HepG2 (cell line): ENCODE results near the gene SLC1A2. TPM values are rescaled to one million over a fixed set of nuclear protein-coding genes. Genes with fewer than 3 reads are reported as not detected.

Experiments used
- ADNP ChIP-seq: sonication (generic); formaldehyde crosslinking; IDR thresholded peaks from 2 replicates; pipeline ENCODE4 v1.4.0; 2020; ENCODE audit warnings: missing genetic modification reagents
- EP300 ChIP-seq, 3 experiments: sonication (generic) in 1 of 3; formaldehyde crosslinking in 1 of 3; IDR thresholded peaks; 2 replicates each; pipeline versions ENCODE4 v1.5.1 to v1.6.1; 2011 to 2020; ENCODE audit warnings: low read depth in 2 of 3, low read length in 2 of 3, borderline replicate concordance in 1 of 3, improper control_type of control experiment in 1 of 3, mild to moderate bottlenecking in 1 of 3, missing genetic modification reagents in 1 of 3, moderate library complexity in 1 of 3
- HOXA5 ChIP-seq: sonication (generic); formaldehyde crosslinking; IDR thresholded peaks from 2 replicates; pipeline ENCODE4 v1.4.0; 2020; ENCODE audit warnings: missing genetic modification reagents
- KLF15 ChIP-seq: sonication (generic); formaldehyde crosslinking; IDR thresholded peaks from 2 replicates; pipeline ENCODE4 v1.8.1; 2023; ENCODE audit warnings: borderline replicate concordance, mild to moderate bottlenecking, inconsistent platforms, missing genetic modification reagents, mixed read lengths
- MXD4 ChIP-seq: IDR thresholded peaks from 2 replicates; pipeline ENCODE4 v1.6.1; 2016; ENCODE audit warnings: mild to moderate bottlenecking, missing biosample characterization, missing genetic modification reagents
- NCOR1 ChIP-seq: fragments of 200-600 bp; sonication (generic); IDR thresholded peaks from 2 replicates; pipeline ENCODE4 v1.7.0; 2017; ENCODE audit warnings: antibody characterized with exemption, low read length, borderline replicate concordance
- SOX6 ChIP-seq, 2 experiments: fragments of 450-650 bp in 1 of 2; sonication (generic) in 1 of 2; formaldehyde crosslinking in 1 of 2; IDR thresholded peaks; 2 replicates each; pipeline versions ENCODE4 v1.4.0 to v1.6.1; 2017 to 2020; ENCODE audit warnings: antibody characterized with exemption in 1 of 2, mild to moderate bottlenecking in 1 of 2, missing genetic modification reagents in 1 of 2
- ZBTB42 ChIP-seq: sonication (generic); formaldehyde crosslinking; IDR thresholded peaks from 2 replicates; pipeline ENCODE4 v1.5.0; 2020; ENCODE audit warnings: mild to moderate bottlenecking, missing genetic modification reagents
- ZNF143 ChIP-seq: sonication (generic); formaldehyde crosslinking; IDR thresholded peaks from 2 replicates; pipeline ENCODE4 v1.4.0; 2020; ENCODE audit warnings: missing genetic modification reagents
- ZNF24 ChIP-seq: fragments of 450-650 bp; IDR thresholded peaks from 2 replicates; pipeline ENCODE4 v1.6.1; 2017; ENCODE audit warnings: antibody characterized with exemption, mild to moderate bottlenecking
- ZSCAN9 ChIP-seq: IDR thresholded peaks from 2 replicates; pipeline ENCODE4 v1.6.1; 2016; ENCODE audit warnings: borderline replicate concordance
- polyA plus RNA-seq, 8 experiments: library from polyadenylated mRNA; depleted of rRNA in 3 of 8; stranded (reverse) in 7 of 8; unstranded in 1 of 8; fragments of >200 nt; fragmentation: Illumina TruSeq in 4 of 8; extraction: Trizol in 4 of 8; gene quantifications; 2 replicates each; pipeline versions ENCODE4 v1.2.1 to v1.2.3, GENCODE V29; 2011 to 2016; ENCODE audit warnings: low read depth in 4 of 8, missing spikeins in 1 of 8, mixed read lengths in 1 of 8; ENCODE audit not compliant: insufficient read depth in 1 of 8
- total RNA-seq, 5 experiments: library from RNA; depleted of rRNA; stranded (reverse); fragments of >200 nt; fragmentation: Illumina TruSeq; extraction: Trizol; gene quantifications; 2 replicates each; pipeline ENCODE4 v1.2.3, GENCODE V29; 2016; ENCODE audit warnings: low read depth in 1 of 5
- TF ChIP-seq, protein P1 (sequence below): sonication (generic); formaldehyde crosslinking; IDR thresholded peaks from 2 replicates; pipeline ENCODE4 v1.4.0; 2020; ENCODE audit warnings: missing genetic modification reagents, mild to moderate bottlenecking, borderline replicate concordance
- TF ChIP-seq, protein P2 (sequence below): sonication (generic); formaldehyde crosslinking; IDR thresholded peaks from 2 replicates; pipeline ENCODE4 v1.5.0; 2020; ENCODE audit warnings: mild to moderate bottlenecking, missing genetic modification reagents
- TF ChIP-seq, protein P3 (sequence below): sonication (generic); formaldehyde crosslinking; IDR thresholded peaks from 2 replicates; pipeline ENCODE4 v1.4.0; 2020; ENCODE audit warnings: mild to moderate bottlenecking, missing genetic modification reagents
- TF ChIP-seq, protein P4 (sequence below), 2 experiments: sonication (generic) in 1 of 2; formaldehyde crosslinking in 1 of 2; IDR thresholded peaks; 2 replicates each; pipeline versions ENCODE4 v1.5.1 to v1.6.1; 2011 to 2020; ENCODE audit warnings: borderline replicate concordance in 1 of 2, low read depth in 1 of 2, low read length in 1 of 2, mild to moderate bottlenecking in 1 of 2, missing genetic modification reagents in 1 of 2, moderate library complexity in 1 of 2
- TF ChIP-seq, protein P5 (sequence below): sonication (generic); formaldehyde crosslinking; IDR thresholded peaks from 2 replicates; pipeline ENCODE4 v1.8.1; 2022; ENCODE audit warnings: low read depth, mild to moderate bottlenecking, missing genetic modification reagents

SLC1A2 gene
- total and polyA plus RNA-seq, 2 of the 13 experiments (the other 11 are each of a cell fraction or from before 2014, with no cell fraction given), result 23.2 to 43.2 TPM

DNA sequence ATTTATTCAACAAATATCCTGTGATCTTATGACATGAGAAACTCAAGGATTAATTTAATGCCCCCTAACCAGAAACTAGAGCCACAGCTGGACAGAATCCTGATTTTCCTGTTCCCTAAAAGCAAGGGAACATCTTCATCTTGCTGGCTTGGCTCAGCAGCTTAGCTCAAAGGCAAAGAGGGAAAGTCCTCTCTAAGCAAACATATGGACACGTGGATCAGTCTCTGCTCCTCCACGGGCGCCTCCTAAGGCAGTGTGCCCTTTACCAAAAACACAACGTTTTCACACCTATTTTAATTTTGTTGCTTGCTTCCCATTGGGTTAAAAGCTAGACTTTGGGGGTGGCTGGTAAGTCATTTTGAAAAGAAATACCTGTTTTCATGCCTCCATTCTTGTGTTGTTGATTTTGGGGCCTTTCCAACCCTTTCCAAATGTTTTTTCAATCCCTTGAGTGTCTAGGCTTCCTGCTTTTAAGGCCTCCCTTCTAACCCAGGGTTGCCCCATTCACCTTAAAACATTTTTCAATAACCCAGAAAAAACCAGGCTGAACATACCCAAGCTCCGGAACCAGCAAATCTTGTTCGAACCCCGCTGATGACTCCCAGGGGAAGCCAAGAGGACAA is 15.5 kb downstream of the SLC1A2 start (continued):
- TF ChIP-seq, protein P1, sequence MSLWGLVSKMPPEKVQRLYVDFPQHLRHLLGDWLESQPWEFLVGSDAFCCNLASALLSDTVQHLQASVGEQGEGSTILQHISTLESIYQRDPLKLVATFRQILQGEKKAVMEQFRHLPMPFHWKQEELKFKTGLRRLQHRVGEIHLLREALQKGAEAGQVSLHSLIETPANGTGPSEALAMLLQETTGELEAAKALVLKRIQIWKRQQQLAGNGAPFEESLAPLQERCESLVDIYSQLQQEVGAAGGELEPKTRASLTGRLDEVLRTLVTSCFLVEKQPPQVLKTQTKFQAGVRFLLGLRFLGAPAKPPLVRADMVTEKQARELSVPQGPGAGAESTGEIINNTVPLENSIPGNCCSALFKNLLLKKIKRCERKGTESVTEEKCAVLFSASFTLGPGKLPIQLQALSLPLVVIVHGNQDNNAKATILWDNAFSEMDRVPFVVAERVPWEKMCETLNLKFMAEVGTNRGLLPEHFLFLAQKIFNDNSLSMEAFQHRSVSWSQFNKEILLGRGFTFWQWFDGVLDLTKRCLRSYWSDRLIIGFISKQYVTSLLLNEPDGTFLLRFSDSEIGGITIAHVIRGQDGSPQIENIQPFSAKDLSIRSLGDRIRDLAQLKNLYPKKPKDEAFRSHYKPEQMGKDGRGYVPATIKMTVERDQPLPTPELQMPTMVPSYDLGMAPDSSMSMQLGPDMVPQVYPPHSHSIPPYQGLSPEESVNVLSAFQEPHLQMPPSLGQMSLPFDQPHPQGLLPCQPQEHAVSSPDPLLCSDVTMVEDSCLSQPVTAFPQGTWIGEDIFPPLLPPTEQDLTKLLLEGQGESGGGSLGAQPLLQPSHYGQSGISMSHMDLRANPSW (CRISPR knock-in tag), result no peak
- TF ChIP-seq, protein P2, sequence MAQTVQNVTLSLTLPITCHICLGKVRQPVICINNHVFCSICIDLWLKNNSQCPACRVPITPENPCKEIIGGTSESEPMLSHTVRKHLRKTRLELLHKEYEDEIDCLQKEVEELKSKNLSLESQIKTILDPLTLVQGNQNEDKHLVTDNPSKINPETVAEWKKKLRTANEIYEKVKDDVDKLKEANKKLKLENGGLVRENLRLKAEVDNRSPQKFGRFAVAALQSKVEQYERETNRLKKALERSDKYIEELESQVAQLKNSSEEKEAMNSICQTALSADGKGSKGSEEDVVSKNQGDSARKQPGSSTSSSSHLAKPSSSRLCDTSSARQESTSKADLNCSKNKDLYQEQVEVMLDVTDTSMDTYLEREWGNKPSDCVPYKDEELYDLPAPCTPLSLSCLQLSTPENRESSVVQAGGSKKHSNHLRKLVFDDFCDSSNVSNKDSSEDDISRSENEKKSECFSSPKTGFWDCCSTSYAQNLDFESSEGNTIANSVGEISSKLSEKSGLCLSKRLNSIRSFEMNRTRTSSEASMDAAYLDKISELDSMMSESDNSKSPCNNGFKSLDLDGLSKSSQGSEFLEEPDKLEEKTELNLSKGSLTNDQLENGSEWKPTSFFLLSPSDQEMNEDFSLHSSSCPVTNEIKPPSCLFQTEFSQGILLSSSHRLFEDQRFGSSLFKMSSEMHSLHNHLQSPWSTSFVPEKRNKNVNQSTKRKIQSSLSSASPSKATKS (CRISPR knock-in tag), result no peak
- TF ChIP-seq KLF15 (CRISPR knock-in tag) (no peak), ZBTB42 (CRISPR knock-in tag) (no peak), HOXA5 (CRISPR knock-in tag) (no peak), SOX6 (IDR thresholded peaks at IDR 0.05) (no peak), SOX6 (CRISPR knock-in tag; IDR thresholded peaks at IDR 0.05) (no peak), ZNF143 (CRISPR knock-in tag) (no peak), ADNP (CRISPR knock-in tag) (no peak), MXD4 (no peak), ZNF24 (no peak), NCOR1 (no peak), ZSCAN9 (CRISPR knock-in tag) (no peak), EP300 (IDR thresholded peaks at IDR 0.05; ENCODE audit: low read depth in 2 of 2, low read length in 2 of 2) (no peak), EP300 (CRISPR knock-in tag; IDR thresholded peaks at IDR 0.05; ENCODE audit: borderline replicate concordance) (no peak)
- TF ChIP-seq, protein P3, sequence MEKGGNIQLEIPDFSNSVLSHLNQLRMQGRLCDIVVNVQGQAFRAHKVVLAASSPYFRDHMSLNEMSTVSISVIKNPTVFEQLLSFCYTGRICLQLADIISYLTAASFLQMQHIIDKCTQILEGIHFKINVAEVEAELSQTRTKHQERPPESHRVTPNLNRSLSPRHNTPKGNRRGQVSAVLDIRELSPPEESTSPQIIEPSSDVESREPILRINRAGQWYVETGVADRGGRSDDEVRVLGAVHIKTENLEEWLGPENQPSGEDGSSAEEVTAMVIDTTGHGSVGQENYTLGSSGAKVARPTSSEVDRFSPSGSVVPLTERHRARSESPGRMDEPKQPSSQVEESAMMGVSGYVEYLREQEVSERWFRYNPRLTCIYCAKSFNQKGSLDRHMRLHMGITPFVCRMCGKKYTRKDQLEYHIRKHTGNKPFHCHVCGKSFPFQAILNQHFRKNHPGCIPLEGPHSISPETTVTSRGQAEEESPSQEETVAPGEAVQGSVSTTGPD (CRISPR knock-in tag), result no peak
- TF ChIP-seq, protein P4, sequence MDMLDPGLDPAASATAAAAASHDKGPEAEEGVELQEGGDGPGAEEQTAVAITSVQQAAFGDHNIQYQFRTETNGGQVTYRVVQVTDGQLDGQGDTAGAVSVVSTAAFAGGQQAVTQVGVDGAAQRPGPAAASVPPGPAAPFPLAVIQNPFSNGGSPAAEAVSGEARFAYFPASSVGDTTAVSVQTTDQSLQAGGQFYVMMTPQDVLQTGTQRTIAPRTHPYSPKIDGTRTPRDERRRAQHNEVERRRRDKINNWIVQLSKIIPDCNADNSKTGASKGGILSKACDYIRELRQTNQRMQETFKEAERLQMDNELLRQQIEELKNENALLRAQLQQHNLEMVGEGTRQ (IDR thresholded peaks at IDR 0.05; ENCODE audit: low read depth, low read length), result no peak
- TF ChIP-seq, protein P4 (CRISPR knock-in tag; IDR thresholded peaks at IDR 0.05; ENCODE audit: borderline replicate concordance), result 0 out of 2 replicates have a peak, but pooled peaks have one; percentile 23
- TF ChIP-seq, protein P5, sequence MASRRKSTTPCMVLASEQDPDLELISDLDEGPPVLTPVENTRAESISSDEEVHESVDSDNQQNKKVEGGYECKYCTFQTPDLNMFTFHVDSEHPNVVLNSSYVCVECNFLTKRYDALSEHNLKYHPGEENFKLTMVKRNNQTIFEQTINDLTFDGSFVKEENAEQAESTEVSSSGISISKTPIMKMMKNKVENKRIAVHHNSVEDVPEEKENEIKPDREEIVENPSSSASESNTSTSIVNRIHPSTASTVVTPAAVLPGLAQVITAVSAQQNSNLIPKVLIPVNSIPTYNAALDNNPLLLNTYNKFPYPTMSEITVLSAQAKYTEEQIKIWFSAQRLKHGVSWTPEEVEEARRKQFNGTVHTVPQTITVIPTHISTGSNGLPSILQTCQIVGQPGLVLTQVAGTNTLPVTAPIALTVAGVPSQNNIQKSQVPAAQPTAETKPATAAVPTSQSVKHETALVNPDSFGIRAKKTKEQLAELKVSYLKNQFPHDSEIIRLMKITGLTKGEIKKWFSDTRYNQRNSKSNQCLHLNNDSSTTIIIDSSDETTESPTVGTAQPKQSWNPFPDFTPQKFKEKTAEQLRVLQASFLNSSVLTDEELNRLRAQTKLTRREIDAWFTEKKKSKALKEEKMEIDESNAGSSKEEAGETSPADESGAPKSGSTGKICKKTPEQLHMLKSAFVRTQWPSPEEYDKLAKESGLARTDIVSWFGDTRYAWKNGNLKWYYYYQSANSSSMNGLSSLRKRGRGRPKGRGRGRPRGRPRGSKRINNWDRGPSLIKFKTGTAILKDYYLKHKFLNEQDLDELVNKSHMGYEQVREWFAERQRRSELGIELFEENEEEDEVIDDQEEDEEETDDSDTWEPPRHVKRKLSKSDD (CRISPR knock-in tag), result no peak
